ENCODE measurements around the gene ADAMTS4.
A peak's percentile ranks its signal among the peaks of the same experiment; 100 is the strongest.

Gene ADAMTS4

DNA sequence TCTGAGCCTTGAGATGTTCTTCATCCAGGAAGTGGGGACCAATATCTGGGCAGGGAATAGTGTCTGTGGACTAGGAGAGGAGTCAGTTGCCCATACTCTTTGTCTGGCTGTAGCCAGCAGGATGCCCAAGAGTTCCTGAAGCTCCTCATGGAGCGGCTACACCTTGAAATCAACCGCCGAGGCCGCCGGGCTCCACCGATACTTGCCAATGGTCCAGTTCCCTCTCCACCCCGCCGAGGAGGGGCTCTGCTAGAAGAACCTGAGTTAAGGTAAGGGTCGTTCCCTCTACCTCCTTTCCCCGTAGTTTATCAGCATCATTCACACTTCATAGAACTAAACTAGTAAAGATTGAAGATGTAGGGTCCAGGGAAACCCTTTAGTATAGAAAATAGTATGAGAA lies 36.0 kb downstream of the ADAMTS4 start:
- no peak overlapping the region for H3K27ac ChIP-seq (ENCODE audit: low read depth, low read length)
- H3K9ac ChIP-seq (ENCODE audit: low read depth in 1 of 2, low read length in 2 of 2), result no peak overlapping the region
- no peak overlapping the region for H3K4me3 ChIP-seq (ENCODE audit: low read depth in 1 of 2, low read length in 2 of 2)
- H3K27me3 ChIP-seq (ENCODE audit: control insufficient read depth in 1 of 2, insufficient read depth in 2 of 2, low read length in 2 of 2), result no peaks in the 10 kb centered on the region
- H3K36me3 ChIP-seq (ENCODE audit: control insufficient read depth in 1 of 2, insufficient read depth in 2 of 2, low read length in 2 of 2), result peaks cover 12 to 47% of the 10 kb centered on the region in 2 donors
- no peaks in the 10 kb centered on the region for H3K9me3 ChIP-seq (ENCODE audit: control insufficient read depth in 1 of 2, low read length in 2 of 2)
- H3K4me1 ChIP-seq (ENCODE audit: control insufficient read depth in 1 of 2, insufficient read depth in 2 of 2, low read length in 2 of 2), result peaks cover 30 to 52% of the 10 kb centered on the region in 2 donors

DNA sequence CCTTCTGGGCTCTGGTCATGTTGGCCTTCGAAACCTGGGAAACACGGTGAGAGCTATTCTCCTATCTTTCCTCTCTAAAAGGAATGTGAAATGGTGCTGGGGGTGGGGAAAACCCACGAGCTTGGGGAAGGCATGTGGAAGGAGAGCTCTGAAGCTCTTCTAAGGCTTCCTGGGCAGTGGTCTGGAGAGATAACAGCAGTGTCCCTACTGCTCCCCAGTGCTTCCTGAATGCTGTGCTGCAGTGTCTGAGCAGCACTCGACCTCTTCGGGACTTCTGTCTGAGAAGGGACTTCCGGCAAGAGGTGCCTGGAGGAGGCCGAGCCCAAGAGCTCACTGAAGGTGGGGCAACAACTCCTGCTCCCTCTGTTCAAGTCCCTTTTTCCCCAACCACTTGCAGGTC lies 36.8 kb downstream of the ADAMTS4 start:
- H3K4me1 ChIP-seq (ENCODE audit: control insufficient read depth in 1 of 2, insufficient read depth in 2 of 2, low read length in 2 of 2), result peaks cover 27 to 49% of the 10 kb centered on the region in 2 donors
- peaks cover 14 to 54% of the 10 kb centered on the region in 2 donors for H3K36me3 ChIP-seq (ENCODE audit: control insufficient read depth in 1 of 2, insufficient read depth in 2 of 2, low read length in 2 of 2)

DNA sequence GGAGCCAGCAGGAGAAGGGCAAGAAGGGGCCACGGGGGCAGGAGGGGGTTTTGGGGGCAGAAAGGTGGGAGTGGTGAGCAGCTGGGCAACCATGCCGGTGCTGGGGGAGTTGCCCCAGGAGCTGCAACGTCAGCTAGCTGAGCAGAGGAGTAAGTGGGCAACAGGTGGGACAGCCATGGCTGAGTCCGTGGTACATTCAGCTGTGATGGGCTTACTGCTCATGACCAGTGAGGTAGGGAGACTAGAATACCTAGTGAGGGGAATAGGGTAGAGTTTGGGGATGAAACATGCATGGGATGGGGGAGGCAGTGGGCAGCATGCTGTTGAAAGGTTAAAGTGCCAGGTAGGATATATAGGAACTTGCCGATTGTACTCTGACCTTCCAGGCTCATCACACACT lies 37.2 kb downstream of the ADAMTS4 start:
- Histone ChIP-seq H3K36me3 (ENCODE audit: control insufficient read depth in 1 of 2, insufficient read depth in 2 of 2, low read length in 2 of 2) (peaks cover 16 to 57% of the 10 kb centered on the region in 2 donors), H3K9me3 (ENCODE audit: control insufficient read depth in 1 of 2, low read length in 2 of 2) (no peaks in the 10 kb centered on the region), H3K4me1 (ENCODE audit: control insufficient read depth in 1 of 2, insufficient read depth in 2 of 2, low read length in 2 of 2) (peaks cover 24 to 45% of the 10 kb centered on the region in 2 donors), H3K27me3 (ENCODE audit: control insufficient read depth in 1 of 2, insufficient read depth in 2 of 2, low read length in 2 of 2) (no peaks in the 10 kb centered on the region), H3K9ac (ENCODE audit: low read depth in 1 of 2, low read length in 2 of 2) (no peak overlapping the region), H3K27ac (ENCODE audit: low read depth, low read length) (no peak overlapping the region), H3K4me3 (ENCODE audit: low read depth in 1 of 2, low read length in 2 of 2) (no peak overlapping the region)

More for the DNA sequence above, 36.8 kb downstream of the ADAMTS4 start:
- Histone ChIP-seq H3K27me3 (ENCODE audit: control insufficient read depth in 1 of 2, insufficient read depth in 2 of 2, low read length in 2 of 2) (no peaks in the 10 kb centered on the region), H3K9me3 (ENCODE audit: control insufficient read depth in 1 of 2, low read length in 2 of 2) (no peaks in the 10 kb centered on the region), H3K27ac (ENCODE audit: low read depth, low read length) (no peak overlapping the region), H3K4me3 (ENCODE audit: low read depth in 1 of 2, low read length in 2 of 2) (no peak overlapping the region), H3K9ac (ENCODE audit: low read depth in 1 of 2, low read length in 2 of 2) (no peak overlapping the region)

DNA sequence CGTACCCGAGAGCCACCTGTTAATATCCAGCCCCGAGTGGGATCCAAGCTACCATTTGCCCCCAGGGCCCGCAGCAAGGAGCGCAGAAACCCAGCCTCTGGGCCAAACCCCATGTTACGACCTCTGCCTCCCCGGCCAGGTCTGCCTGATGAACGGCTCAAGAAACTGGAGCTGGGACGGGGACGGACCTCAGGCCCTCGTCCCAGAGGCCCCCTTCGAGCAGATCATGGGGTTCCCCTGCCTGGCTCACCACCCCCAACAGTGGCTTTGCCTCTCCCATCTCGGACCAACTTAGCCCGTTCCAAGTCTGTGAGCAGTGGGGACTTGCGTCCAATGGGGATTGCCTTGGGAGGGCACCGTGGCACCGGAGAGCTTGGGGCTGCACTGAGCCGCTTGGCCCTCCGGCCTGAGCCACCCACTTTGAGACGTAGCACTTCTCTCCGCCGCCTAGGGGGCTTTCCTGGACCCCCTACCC lies 38.1 kb downstream of the ADAMTS4 start:
- Histone ChIP-seq H3K36me3 (ENCODE audit: control insufficient read depth in 1 of 2, insufficient read depth in 2 of 2, low read length in 2 of 2) (peaks cover 16 to 57% of the 10 kb centered on the region in 2 donors), H3K4me1 (ENCODE audit: control insufficient read depth in 1 of 2, insufficient read depth in 2 of 2, low read length in 2 of 2) (peaks cover 24 to 42% of the 10 kb centered on the region in 2 donors), H3K9ac (ENCODE audit: low read depth in 1 of 2, low read length in 2 of 2) (peak overlapping the region; percentile 89 to 91), H3K4me3 (ENCODE audit: low read depth in 1 of 2, low read length in 2 of 2) (no peak overlapping the region), H3K9me3 (ENCODE audit: control insufficient read depth in 1 of 2, low read length in 2 of 2) (no peaks in the 10 kb centered on the region), H3K27me3 (ENCODE audit: control insufficient read depth in 1 of 2, insufficient read depth in 2 of 2, low read length in 2 of 2) (no peaks in the 10 kb centered on the region), H3K27ac (ENCODE audit: low read depth, low read length) (no peak overlapping the region)

DNA sequence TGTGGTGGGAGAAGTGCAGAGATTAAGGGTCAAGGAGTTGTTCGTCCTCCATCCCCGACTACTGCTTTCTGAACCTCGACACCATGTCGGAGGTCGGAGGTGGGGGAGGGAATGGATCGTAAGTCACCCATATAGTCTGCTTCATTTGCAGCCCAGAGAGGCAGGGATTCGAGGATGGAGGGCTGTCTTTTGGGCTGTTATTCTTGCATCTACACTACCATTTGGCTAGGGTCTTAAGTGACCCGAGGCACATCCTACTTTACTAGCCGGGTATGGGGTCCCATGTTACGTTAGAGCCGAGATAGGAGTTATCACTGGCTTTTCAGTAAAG lies 39.0 kb downstream of the ADAMTS4 start:
- Histone ChIP-seq H3K27ac (ENCODE audit: low read depth, low read length) (peak overlapping the region; percentile 58), H3K27me3 (ENCODE audit: control insufficient read depth in 1 of 2, insufficient read depth in 2 of 2, low read length in 2 of 2) (no peaks in the 10 kb centered on the region), H3K4me3 (ENCODE audit: low read depth in 1 of 2, low read length in 2 of 2) (peak overlapping the region; percentile 96 to 98), H3K9me3 (ENCODE audit: control insufficient read depth in 1 of 2, low read length in 2 of 2) (no peaks in the 10 kb centered on the region), H3K9ac (ENCODE audit: low read depth in 1 of 2, low read length in 2 of 2) (peak overlapping the region; percentile 89 to 91), H3K4me1 (ENCODE audit: control insufficient read depth in 1 of 2, insufficient read depth in 2 of 2, low read length in 2 of 2) (peaks cover 25 to 38% of the 10 kb centered on the region in 2 donors), H3K36me3 (ENCODE audit: control insufficient read depth in 1 of 2, insufficient read depth in 2 of 2, low read length in 2 of 2) (peaks cover 16 to 54% of the 10 kb centered on the region in 2 donors)

DNA sequence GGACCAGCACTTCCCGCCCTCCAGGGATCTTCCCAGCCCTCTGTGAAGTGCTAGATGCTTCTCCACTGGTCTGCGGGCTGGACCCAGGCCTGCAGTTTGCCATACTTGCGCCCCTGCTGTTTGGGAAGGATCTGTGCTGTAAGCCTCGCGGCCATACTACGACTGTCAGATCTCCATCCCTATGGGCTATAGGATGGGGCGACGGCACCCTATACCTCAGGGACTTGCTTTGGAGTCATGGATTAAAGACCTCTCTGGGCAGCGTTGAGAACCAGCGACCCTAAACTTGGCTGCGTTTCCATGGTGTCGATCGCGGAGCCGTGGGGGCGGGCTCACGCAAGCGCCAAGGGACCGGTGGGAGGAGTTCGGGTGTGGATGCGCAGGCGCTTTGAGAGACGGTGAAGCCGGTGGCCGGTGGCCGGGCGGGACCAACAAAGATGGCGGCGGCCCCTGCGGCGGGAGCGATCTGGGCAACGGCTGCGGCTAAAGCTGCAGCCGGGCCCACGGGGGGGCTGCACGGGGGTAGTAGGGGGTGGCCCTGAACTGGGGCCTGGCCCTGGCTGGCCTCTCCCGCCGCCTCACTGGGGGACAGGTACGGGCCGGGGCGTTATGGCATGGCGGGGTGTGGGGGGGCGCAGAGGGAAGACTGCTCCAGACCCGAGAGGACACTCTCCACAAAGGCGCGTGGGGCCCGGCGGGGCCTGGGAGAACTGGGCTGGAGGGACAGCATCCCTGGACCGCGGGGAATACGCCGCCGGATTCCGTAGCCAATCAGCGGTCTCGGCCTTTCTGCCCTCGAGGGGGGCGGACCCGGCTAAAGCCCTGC lies 39.6 kb downstream of the ADAMTS4 start, which contains the start of gene USP21:
Gene USP21, plus strand, starts transcription at position 414 of the 826 bp plus-strand sequence. CDS start 1,141 bp downstream, outside the sequence.
- Histone ChIP-seq H3K36me3 (ENCODE audit: control insufficient read depth in 1 of 2, insufficient read depth in 2 of 2, low read length in 2 of 2) (peaks cover 14 to 49% of the 10 kb centered on the region in 2 donors), H3K4me1 (ENCODE audit: control insufficient read depth in 1 of 2, insufficient read depth in 2 of 2, low read length in 2 of 2) (peaks cover 29 to 41% of the 10 kb centered on the region in 2 donors), H3K27me3 (ENCODE audit: control insufficient read depth in 1 of 2, insufficient read depth in 2 of 2, low read length in 2 of 2) (no peaks in the 10 kb centered on the region), H3K9ac (ENCODE audit: low read depth in 1 of 2, low read length in 2 of 2) (peak within 1 kb of the TSS; percentile 89 to 91), H3K27ac (ENCODE audit: low read depth, low read length) (peak within 1 kb of the TSS; percentile 58), H3K9me3 (ENCODE audit: control insufficient read depth in 1 of 2, low read length in 2 of 2) (no peaks in the 10 kb centered on the region), H3K4me3 (ENCODE audit: low read depth in 1 of 2, low read length in 2 of 2) (peak within 1 kb of the TSS; percentile 96 to 98)

DNA sequence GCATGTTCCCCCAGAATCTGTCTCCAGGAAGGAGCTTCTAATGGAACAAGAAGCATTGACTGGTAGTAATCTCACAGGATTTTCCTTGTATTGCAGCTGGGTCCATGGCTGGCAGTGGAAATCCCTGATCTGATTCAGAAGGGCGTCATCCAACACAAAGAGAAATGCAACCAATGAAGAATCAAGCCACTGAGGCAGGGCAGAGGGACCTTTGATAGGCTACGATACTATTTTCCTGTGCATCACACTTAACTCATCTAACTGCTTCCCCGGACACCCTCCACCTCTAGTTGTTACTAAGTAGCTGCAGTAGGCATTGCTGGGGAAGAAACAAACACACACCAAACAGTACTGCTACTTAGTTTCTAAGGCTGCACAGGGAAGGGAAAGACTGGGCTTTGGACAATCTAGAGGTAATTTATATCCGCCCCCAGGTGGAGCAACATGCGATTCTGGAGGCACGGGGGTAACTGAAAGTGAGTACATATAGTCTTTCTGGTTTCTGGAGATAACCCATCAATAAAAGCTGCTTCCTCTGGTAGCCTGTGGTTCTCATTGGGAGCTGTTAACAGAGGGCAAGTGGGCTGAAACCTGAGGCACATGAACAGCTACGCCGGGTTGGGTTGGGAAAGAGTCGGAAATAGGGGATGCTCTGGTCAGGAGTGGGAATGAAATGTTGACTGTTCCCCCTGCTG lies 40.4 kb downstream of the ADAMTS4 start:
- H3K36me3 ChIP-seq (ENCODE audit: control insufficient read depth in 1 of 2, insufficient read depth in 2 of 2, low read length in 2 of 2), result peaks cover 13 to 41% of the 10 kb centered on the region in 2 donors
- H3K4me3 ChIP-seq (ENCODE audit: low read depth in 1 of 2, low read length in 2 of 2), result peak overlapping the region; percentile 96 to 98
- H3K4me1 ChIP-seq (ENCODE audit: control insufficient read depth in 1 of 2, insufficient read depth in 2 of 2, low read length in 2 of 2), result peaks cover 29 to 41% of the 10 kb centered on the region in 2 donors

DNA sequence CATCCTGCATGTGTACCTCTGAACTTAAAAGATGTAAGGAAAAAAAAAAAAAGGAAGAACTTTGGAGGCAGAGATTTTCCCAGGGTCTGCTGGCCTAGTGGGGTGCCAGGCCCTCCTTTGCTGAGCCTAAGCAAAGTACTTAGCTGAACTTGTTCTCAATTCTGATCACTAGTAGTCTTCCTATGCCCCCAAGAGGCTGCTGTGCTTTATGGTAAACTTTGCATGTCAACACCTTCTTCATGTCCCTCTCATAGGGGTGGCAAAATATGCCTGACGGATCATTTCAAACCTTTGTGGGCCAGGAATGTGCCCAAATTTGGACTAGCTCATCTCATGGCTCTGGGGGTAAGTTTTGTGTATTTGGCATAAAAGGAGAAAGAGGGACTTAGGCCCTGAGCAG lies 41.0 kb downstream of the ADAMTS4 start:
- H3K27ac ChIP-seq (ENCODE audit: low read depth, low read length), result no peak overlapping the region
- peaks cover 29 to 41% of the 10 kb centered on the region in 2 donors for H3K4me1 ChIP-seq (ENCODE audit: control insufficient read depth in 1 of 2, insufficient read depth in 2 of 2, low read length in 2 of 2)
- no peaks in the 10 kb centered on the region for H3K9me3 ChIP-seq (ENCODE audit: control insufficient read depth in 1 of 2, low read length in 2 of 2)
- peaks cover 11 to 35% of the 10 kb centered on the region in 2 donors for H3K36me3 ChIP-seq (ENCODE audit: control insufficient read depth in 1 of 2, insufficient read depth in 2 of 2, low read length in 2 of 2)
- no peak overlapping the region for H3K4me3 ChIP-seq (ENCODE audit: low read depth in 1 of 2, low read length in 2 of 2)
- H3K27me3 ChIP-seq (ENCODE audit: control insufficient read depth in 1 of 2, insufficient read depth in 2 of 2, low read length in 2 of 2), result no peaks in the 10 kb centered on the region
- H3K9ac ChIP-seq (ENCODE audit: low read depth in 1 of 2, low read length in 2 of 2), result no peak overlapping the region

More for the DNA sequence above, 40.4 kb downstream of the ADAMTS4 start:
- peak overlapping the region; percentile 89 to 91 for H3K9ac ChIP-seq (ENCODE audit: low read depth in 1 of 2, low read length in 2 of 2)
- no peaks in the 10 kb centered on the region for H3K9me3 ChIP-seq (ENCODE audit: control insufficient read depth in 1 of 2, low read length in 2 of 2)
- no peaks in the 10 kb centered on the region for H3K27me3 ChIP-seq (ENCODE audit: control insufficient read depth in 1 of 2, insufficient read depth in 2 of 2, low read length in 2 of 2)
- H3K27ac ChIP-seq (ENCODE audit: low read depth, low read length), result peak overlapping the region; percentile 40

DNA sequence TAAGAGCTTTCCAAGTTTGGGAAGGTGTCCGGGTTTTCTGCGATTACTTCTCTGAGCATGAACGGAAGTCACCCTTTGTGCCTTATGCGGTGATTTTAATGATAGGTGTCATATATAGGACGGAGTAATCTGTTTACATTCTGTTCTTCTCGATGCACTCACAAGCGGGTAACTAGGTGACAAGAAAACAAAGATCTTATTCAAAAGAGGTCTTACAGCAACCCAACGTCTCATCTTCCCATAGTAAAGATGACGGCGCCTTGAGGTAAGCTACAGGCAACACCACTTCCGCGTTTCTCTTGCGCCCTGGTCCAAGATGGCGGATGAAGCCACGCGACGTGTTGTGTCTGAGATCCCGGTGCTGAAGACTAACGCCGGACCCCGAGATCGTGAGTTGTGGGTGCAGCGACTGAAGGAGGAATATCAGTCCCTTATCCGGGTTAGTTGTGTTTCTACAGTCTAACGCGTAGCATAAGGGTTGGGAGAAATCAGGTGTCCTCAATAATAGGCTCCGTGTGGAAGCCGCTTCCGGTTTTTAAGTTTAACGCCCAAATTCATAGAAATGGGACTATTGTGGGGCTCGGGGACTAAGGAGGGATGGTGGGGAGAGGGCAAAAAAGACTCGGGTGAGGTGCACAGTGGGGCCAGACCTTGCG lies 45.0 kb downstream of the ADAMTS4 start, which contains the start of gene UFC1:
Gene UFC1, plus strand, starts transcription at position 297 of the 656 bp plus-strand sequence. Its CDS starts 20 bp downstream, at position 317.
- H3K9me3 ChIP-seq (ENCODE audit: control insufficient read depth in 1 of 2, low read length in 2 of 2), result no peaks in the 10 kb centered on the region

More for the DNA sequence above, 45.0 kb downstream of the ADAMTS4 start, which contains the start of gene UFC1:
- Histone ChIP-seq H3K27me3 (ENCODE audit: control insufficient read depth in 1 of 2, insufficient read depth in 2 of 2, low read length in 2 of 2) (no peaks in the 10 kb centered on the region), H3K4me3 (ENCODE audit: low read depth in 1 of 2, low read length in 2 of 2) (peak within 1 kb of the TSS; percentile 84 to 98), H3K4me1 (ENCODE audit: control insufficient read depth in 1 of 2, insufficient read depth in 2 of 2, low read length in 2 of 2) (peaks cover 12 to 14% of the 10 kb centered on the region in 2 donors), H3K9ac (ENCODE audit: low read depth in 1 of 2, low read length in 2 of 2) (peak within 1 kb of the TSS; percentile 79 to 92), H3K27ac (ENCODE audit: low read depth, low read length) (peak within 1 kb of the TSS; percentile 96), H3K36me3 (ENCODE audit: control insufficient read depth in 1 of 2, insufficient read depth in 2 of 2, low read length in 2 of 2) (peaks cover 11 to 18% of the 10 kb centered on the region in 2 donors)

Data from duodenal mucosa (tissue), 2 donors.